Measurements from ENCODE around the gene TRABD2B. TPM values are rescaled to one million over a fixed set of nuclear protein-coding genes. Genes with fewer than 3 reads are reported as not detected.

TRABD2B gene
- total RNA-seq, 1 experiment from 2014 or later = 0.36 TPM

DNA sequence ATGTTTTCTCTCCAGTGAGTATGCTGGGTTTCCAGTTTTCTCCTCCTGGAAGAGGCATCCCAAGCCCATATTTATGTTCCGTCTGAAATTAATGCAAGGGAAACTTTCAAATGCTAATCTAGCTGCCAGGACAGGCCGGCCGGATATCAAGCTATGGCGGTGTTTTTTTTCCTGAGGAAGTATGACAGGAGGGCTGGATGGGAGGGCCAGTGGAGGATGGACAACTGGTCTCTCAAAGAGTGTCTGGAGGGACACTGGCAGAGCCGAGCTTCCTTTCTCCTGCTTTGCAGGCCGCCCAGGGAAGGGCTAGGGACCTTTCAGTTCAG is 212.7 kb downstream of the TRABD2B start:
- POLR2A ChIA-PET = no interaction called here
- Histone ChIP-seq H3K36me3 (ENCODE audit: control insufficient read depth, insufficient read depth, low read length) (no peaks in the 10 kb centered on the region), H3K4me1 (no peaks in the 10 kb centered on the region), H3K9me3 (no peaks in the 10 kb centered on the region), H3K27me3 (replicated peaks; ENCODE audit: control insufficient read depth, insufficient read depth, low read length) (no peaks in the 10 kb centered on the region), H3K4me3 (ENCODE audit: low read depth, low read length) (no peak overlapping the region)
- Mint-ChIP-seq H3K36me3 (ENCODE audit: insufficient read depth, unreplicated experiment) (no peaks in the 10 kb centered on the region), H3K9me3 (ENCODE audit: unreplicated experiment) (no peaks in the 10 kb centered on the region), H3K27ac (ENCODE audit: unreplicated experiment) (no peak overlapping the region), H3K27me3 (ENCODE audit: insufficient read depth, unreplicated experiment) (peaks cover 6% of the 10 kb centered on the region), H3K4me3 (ENCODE audit: unreplicated experiment) (no peak overlapping the region), H3K4me1 (ENCODE audit: low read depth, unreplicated experiment) (peaks cover 7% of the 10 kb centered on the region)
- no peak for DNase-seq
- intact Hi-C loops (cut with micrococcal nuclease; ENCODE audit: unreplicated experiment) = no loop called here
- no peak for TF ChIP-seq CTCF (IDR thresholded peaks at IDR 0.05; ENCODE audit: insufficient read depth in 1 of 2, low read depth in 1 of 2, low read length in 1 of 2, severe bottlenecking in 1 of 2, unreplicated experiment in 1 of 2)
- CTCF ChIA-PET = no interaction called here
- no TSS peak for BruUV-seq (replicated peaks)

GRCh38 chr1:47783638-47784496 is 213.3 kb downstream of the TRABD2B start:
- intact Hi-C loops (cut with micrococcal nuclease; ENCODE audit: unreplicated experiment) = no loop called here
- BruUV-seq (replicated peaks) = no TSS peak

More at GRCh38 chr1:47783638-47784496, 213.3 kb downstream of the TRABD2B start:
- no peaks in the 10 kb centered on the region for H3K36me3 ChIP-seq (ENCODE audit: control insufficient read depth, insufficient read depth, low read length)
- ChIA-PET POLR2A (no interaction called here), CTCF (no interaction called here)
- no peak for DNase-seq
- peaks cover 6% of the 10 kb centered on the region for H3K27me3 Mint-ChIP-seq (ENCODE audit: insufficient read depth, unreplicated experiment)
- no peaks in the 10 kb centered on the region for H3K9me3 ChIP-seq
- TF ChIP-seq CTCF (IDR thresholded peaks at IDR 0.05; ENCODE audit: insufficient read depth in 1 of 2, low read depth in 1 of 2, low read length in 1 of 2, severe bottlenecking in 1 of 2, unreplicated experiment in 1 of 2) = no peak
- H3K4me1 ChIP-seq = no peaks in the 10 kb centered on the region
- H3K27ac Mint-ChIP-seq (ENCODE audit: unreplicated experiment) = no peak overlapping the region
- H3K4me3 Mint-ChIP-seq (ENCODE audit: unreplicated experiment) = no peak overlapping the region
- no peaks in the 10 kb centered on the region for H3K9me3 Mint-ChIP-seq (ENCODE audit: unreplicated experiment)
- H3K36me3 Mint-ChIP-seq (ENCODE audit: insufficient read depth, unreplicated experiment) = no peaks in the 10 kb centered on the region
- peaks cover 7% of the 10 kb centered on the region for H3K4me1 Mint-ChIP-seq (ENCODE audit: low read depth, unreplicated experiment)
- no peak overlapping the region for H3K4me3 ChIP-seq (ENCODE audit: low read depth, low read length)
- no peaks in the 10 kb centered on the region for H3K27me3 ChIP-seq (replicated peaks; ENCODE audit: control insufficient read depth, insufficient read depth, low read length)
